NK-92 (cell line): Measurements from ENCODE around the gene NXPH1.

Experiments used
- DNase-seq: peaks from one replicate; lab custom pipeline; 2025; ENCODE audit not compliant: unreplicated experiment; lab: John Stamatoyannopoulos, UW

NXPH1 gene

GRCh38 chr7:8491544-8492489, 58.4 kb downstream of the NXPH1 start:
- no peak for DNase-seq

- DNase-seq, result no peak
Observed at GRCh38 chr7:8499128-8499527, 65.7 kb downstream of the NXPH1 start.

GRCh38 chr7:8500286-8500685, 66.9 kb downstream of the NXPH1 start:
- no peak for DNase-seq

- DNase-seq, result no peak
Observed at GRCh38 chr7:8507566-8507965, 74.2 kb downstream of the NXPH1 start.

GRCh38 chr7:8509621-8510020, 76.2 kb downstream of the NXPH1 start:
- no peak for DNase-seq

GRCh38 chr7:8511855-8512254, 78.4 kb downstream of the NXPH1 start:
- DNase-seq, result no peak

- DNase-seq, result no peak
Observed at GRCh38 chr7:8514781-8515519, 81.5 kb downstream of the NXPH1 start.

GRCh38 chr7:8515640-8516185, 82.3 kb downstream of the NXPH1 start:
- no peak for DNase-seq

- no peak for DNase-seq
Observed at GRCh38 chr7:8516976-8517375, 83.6 kb downstream of the NXPH1 start.

- no peak for DNase-seq
Observed at GRCh38 chr7:8528311-8528710, 94.9 kb downstream of the NXPH1 start.

GRCh38 chr7:8531991-8532515, 98.6 kb downstream of the NXPH1 start:
- no peak for DNase-seq

GRCh38 chr7:8536431-8536830, 103.0 kb downstream of the NXPH1 start:
- no peak for DNase-seq

GRCh38 chr7:8549046-8549445, 115.6 kb downstream of the NXPH1 start:
- DNase-seq, result no peak

- DNase-seq, result no peak
Observed at GRCh38 chr7:8560501-8560900, 127.1 kb downstream of the NXPH1 start.

- DNase-seq, result no peak
Observed at GRCh38 chr7:8561449-8561848, 128.0 kb downstream of the NXPH1 start.

- DNase-seq, result no peak
Observed at GRCh38 chr7:8564281-8564680, 130.9 kb downstream of the NXPH1 start.

- no peak for DNase-seq
Observed at GRCh38 chr7:8566016-8566415, 132.6 kb downstream of the NXPH1 start.

- DNase-seq, result no peak
Observed at GRCh38 chr7:8567626-8568025, 134.2 kb downstream of the NXPH1 start.

- DNase-seq, result no peak
Observed at GRCh38 chr7:8579661-8580194, 146.3 kb downstream of the NXPH1 start.

- DNase-seq, result no peak
Observed at GRCh38 chr7:8581842-8582241, 148.4 kb downstream of the NXPH1 start.

GRCh38 chr7:8582728-8583127, 149.3 kb downstream of the NXPH1 start:
- DNase-seq, result no peak
